Ovary (tissue), 9 donors: ENCODE measurements around the gene ACSL6. TPM values are rescaled to one million over a fixed set of nuclear protein-coding genes. Genes with fewer than 3 reads are reported as not detected.

ENCODE experiments used
- DNase-seq, 5 donors: peaks; one replicate each; pipeline ENCODE4 v3.0.0-alpha.2; 2019 to 2020
- H3K27ac ChIP-seq, 2 donors: fragments of 200-600 bp; one replicate each; pipeline versions ENCODE4 v1.5.1 to v1.8.0; 2019 to 2022
- H3K27me3 ChIP-seq: fragments of 200-600 bp; one replicate; pipeline ENCODE4 v1.8.0; 2022
- H3K36me3 ChIP-seq: fragments of 200-600 bp; sonication (generic); one replicate; pipeline ENCODE4 v1.5.1; 2019
- H3K4me1 ChIP-seq: one replicate; pipeline ENCODE4 v1.8.1; 2013; ENCODE audit warnings: mild to moderate bottlenecking, moderate library complexity; ENCODE audit not compliant: insufficient read depth
- H3K4me3 ChIP-seq: fragments of 200-600 bp; sonication (generic); one replicate; pipeline ENCODE4 v1.5.1; 2017
- H3K9me3 ChIP-seq, 2 donors: fragments of 200-600 bp in 1 of 2; sonication (generic) in 1 of 2; one replicate each; pipeline versions ENCODE4 v1.5.1 to v1.8.1; 2013 to 2019; ENCODE audit warnings: mild to moderate bottlenecking in 1 of 2, moderate library complexity in 1 of 2
- EP300 ChIP-seq: sonication (generic); formaldehyde crosslinking; IDR thresholded peaks from one replicate; pipeline ENCODE4 v1.6.1; 2017; ENCODE audit warnings: antibody characterized with exemption
- POLR2A ChIP-seq: fragments of 450-650 bp; IDR thresholded peaks from one replicate; pipeline ENCODE4 v1.6.1; 2017; ENCODE audit warnings: antibody characterized with exemption, mild to moderate bottlenecking, moderate library complexity
- WGBS, 3 donors: extraction: QIAGEN DNeasy Blood & Tissue Kit in 1 of 3; methylation state at CpG; one replicate each; pipeline versions ENCODE4 v1.1.5 to v1.1.7; 2013 to 2017; 5-methylcytosine and 5-hydroxymethylcytosine counted together
- intact Hi-C, 4 donors: fragments of 100-400 bp; cut with DNase I; formaldehyde crosslinking; loops; one replicate each; pipeline versions ENCODE4 v1.11.0 to v1.15.1; 2022 to 2023
- polyA plus RNA-seq, 2 donors: library from polyadenylated mRNA; stranded (reverse); fragments of 200-250 nt in 1 of 2; fragments of 350-450 nt in 1 of 2; fragmentation: Illumina TruSeq in 1 of 2; extraction: RNeasy Lipid Tissue Mini Kit (QIAGEN cat#74804) in 1 of 2; gene quantifications; one replicate each; pipeline ENCODE4 v1.2.3, GENCODE V29; 2013 to 2014
- total RNA-seq, 7 donors: library from RNA; depleted of rRNA in 2 of 7; stranded (reverse); fragments of >200 nt in 2 of 7; fragmentation: NEBNext Ultra II Directional in 3 of 7; extraction: Animal tissue kit (Norgen Biotek cat#: 25700) in 3 of 7; gene quantifications; one replicate each; pipeline versions ENCODE4 v1.1.0 to v1.2.4, GENCODE V29; 2016 to 2023
- TF ChIP-seq, protein P1 (sequence below), 3 donors: fragments of 450-650 bp in 2 of 3; fragments of 200-600 bp in 1 of 3; IDR thresholded peaks; one replicate each; pipeline versions ENCODE4 v1.5.1 to v1.8.0; 2016 to 2022; ENCODE audit warnings: antibody characterized with exemption in 3 of 3, mild to moderate bottlenecking in 1 of 3
- donor health status: DM: no; HTN: no; CAD: no; lungs with moderate emphysema.
- donor health status: DM: no; HTN: no; CAD: no.
- donor health status: Bipolar disorder and iron deficiency.
- donor health status: DM: yes; HTN: yes; CAD: no.
- donor health status: DM: no; HTN: no; CAD: no.
- donor health status: DM: yes; HTN: yes; CAD: no.

ACSL6 gene
- total and polyA plus RNA-seq, 9 donors: 0.07 to 0.65 (median 0.22) TPM; not detected in 1

DNA sequence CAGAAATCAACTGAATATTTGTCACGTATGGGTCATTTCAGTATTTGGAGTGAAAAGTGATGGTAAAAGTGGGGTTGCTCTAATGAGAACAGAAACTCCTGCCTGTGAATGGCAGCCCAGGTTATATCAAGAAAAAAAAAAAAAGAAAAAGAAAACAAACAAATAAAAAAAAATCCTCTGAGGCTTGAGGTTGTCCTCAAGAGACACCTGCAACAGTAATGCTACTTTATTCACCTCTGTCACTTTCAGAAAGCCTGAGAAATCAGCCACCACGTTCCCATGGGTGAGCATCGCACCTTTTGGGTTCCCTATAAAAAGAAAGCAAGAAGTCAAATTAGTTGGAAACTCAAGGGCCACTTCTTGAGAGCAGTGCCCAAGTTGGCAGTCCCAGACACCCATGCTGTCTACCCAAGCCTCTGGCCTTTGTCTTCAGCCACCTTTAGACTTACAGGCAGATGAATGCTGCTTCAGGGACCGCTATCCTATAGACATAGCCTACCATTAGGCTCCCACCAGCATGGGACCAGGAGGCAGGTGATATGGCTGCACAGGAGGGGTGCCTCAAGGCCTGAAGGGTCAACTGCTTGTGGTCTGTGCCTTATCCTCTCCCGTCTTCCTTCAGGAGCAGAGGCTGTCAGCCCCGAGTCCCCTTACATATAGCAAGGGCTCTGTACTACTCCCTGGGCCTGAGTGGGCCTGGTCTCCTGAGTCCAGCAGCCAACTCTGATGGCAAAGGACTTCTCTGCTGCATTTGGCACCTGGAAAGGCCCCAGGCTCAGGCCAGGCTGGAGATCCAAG is 34.8 kb downstream of the ACSL6 start:
- intact Hi-C loops: no loop called here
- TF ChIP-seq POLR2A (no peak), EP300 (no peak)
- TF ChIP-seq, protein P1, sequence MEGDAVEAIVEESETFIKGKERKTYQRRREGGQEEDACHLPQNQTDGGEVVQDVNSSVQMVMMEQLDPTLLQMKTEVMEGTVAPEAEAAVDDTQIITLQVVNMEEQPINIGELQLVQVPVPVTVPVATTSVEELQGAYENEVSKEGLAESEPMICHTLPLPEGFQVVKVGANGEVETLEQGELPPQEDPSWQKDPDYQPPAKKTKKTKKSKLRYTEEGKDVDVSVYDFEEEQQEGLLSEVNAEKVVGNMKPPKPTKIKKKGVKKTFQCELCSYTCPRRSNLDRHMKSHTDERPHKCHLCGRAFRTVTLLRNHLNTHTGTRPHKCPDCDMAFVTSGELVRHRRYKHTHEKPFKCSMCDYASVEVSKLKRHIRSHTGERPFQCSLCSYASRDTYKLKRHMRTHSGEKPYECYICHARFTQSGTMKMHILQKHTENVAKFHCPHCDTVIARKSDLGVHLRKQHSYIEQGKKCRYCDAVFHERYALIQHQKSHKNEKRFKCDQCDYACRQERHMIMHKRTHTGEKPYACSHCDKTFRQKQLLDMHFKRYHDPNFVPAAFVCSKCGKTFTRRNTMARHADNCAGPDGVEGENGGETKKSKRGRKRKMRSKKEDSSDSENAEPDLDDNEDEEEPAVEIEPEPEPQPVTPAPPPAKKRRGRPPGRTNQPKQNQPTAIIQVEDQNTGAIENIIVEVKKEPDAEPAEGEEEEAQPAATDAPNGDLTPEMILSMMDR (IDR thresholded peaks at IDR 0.05): no peak
- no peak overlapping the region for H3K27ac ChIP-seq
- H3K9me3 ChIP-seq: no peaks in the 10 kb centered on the region
- no peak for DNase-seq
- H3K36me3 ChIP-seq: no peaks in the 10 kb centered on the region
- H3K4me1 ChIP-seq: no peaks in the 10 kb centered on the region
- H3K27me3 ChIP-seq: no peaks in the 10 kb centered on the region
- H3K4me3 ChIP-seq: no peak overlapping the region
- WGBS, 3 donors: 88 to 90% (median 88%) methylated on average over 6 of the region's 6 CpGs

DNA sequence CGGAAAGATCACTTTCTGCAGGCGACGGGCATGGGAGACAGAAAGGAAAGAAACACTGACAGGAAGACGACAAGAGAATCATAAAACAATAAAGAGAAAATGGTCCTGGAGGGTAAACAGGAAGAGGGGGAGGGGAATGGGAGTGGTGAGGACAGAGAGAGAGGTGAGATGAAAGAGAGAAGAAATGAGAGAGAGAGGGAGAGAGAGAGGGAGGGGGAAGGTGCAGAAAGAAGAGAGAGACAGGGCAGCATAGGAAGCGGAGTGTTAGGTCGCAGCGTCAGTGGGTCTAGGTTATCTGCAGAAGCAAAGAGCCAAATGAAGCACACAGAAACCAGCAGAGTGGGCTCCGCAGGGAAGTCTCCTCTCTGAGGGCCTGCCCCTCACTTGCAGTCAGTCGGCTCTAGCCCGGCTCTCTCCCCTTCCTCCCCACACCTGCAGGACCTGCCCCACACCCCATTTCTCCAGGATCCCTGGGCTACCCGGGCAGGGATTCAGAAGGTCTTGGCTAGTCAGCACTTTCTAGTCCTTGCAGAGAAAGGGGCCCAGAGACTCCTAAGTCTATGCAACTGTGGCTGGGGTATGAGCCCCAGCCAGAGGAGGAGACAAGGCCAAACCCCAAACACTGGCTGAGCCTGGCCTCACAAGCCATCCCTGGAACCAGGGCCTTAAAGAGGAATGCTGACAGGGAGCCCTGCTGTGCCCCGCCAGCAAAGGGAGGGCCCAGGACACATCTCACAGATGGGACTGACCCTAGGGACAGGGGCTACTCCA is 36.3 kb downstream of the ACSL6 start:
- Histone ChIP-seq H3K9me3 (no peaks in the 10 kb centered on the region), H3K36me3 (no peaks in the 10 kb centered on the region), H3K27me3 (no peaks in the 10 kb centered on the region), H3K4me1 (no peaks in the 10 kb centered on the region), H3K4me3 (no peak overlapping the region), H3K27ac (no peak overlapping the region)
- 28 to 51% (median 29%) methylated on average over 12 of the region's 12 CpGs for WGBS, 3 donors
- peak in 1 of 5 donors; percentile 13 for DNase-seq
- intact Hi-C loops: no loop called here
- TF ChIP-seq POLR2A: no peak
- TF ChIP-seq EP300: no peak
- TF ChIP-seq, protein P1 (IDR thresholded peaks at IDR 0.05): no peak

DNA sequence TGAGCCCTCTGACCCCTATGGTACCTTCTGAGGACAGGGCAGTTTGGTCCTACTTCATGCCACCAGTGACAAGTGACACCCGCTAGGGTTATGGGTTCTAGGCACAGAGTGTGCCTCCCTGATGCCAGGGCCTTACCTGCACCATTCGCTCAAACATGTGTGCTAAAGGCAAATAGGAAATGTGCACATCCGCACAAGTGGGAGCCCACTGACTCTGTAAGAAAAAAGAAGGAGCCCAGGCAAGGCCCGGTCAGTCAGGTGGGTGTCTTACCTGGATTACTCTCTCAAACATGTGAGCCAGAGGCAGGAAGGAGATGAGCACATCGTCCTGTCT is 36.9 kb downstream of the ACSL6 start:
- H3K27ac ChIP-seq: no peak overlapping the region
- TF ChIP-seq POLR2A (no peak), EP300 (no peak)
- TF ChIP-seq, protein P1 (IDR thresholded peaks at IDR 0.05): no peak
- H3K36me3 ChIP-seq: no peaks in the 10 kb centered on the region
- H3K9me3 ChIP-seq: no peaks in the 10 kb centered on the region
- H3K27me3 ChIP-seq: no peaks in the 10 kb centered on the region
- peak in 1 of 5 donors; percentile 13 for DNase-seq
- intact Hi-C loops: no loop called here
- H3K4me1 ChIP-seq: no peaks in the 10 kb centered on the region
- H3K4me3 ChIP-seq: no peak overlapping the region
- WGBS, 3 donors: 63 to 69% (median 68%) methylated on average over 5 of the region's 5 CpGs

DNA sequence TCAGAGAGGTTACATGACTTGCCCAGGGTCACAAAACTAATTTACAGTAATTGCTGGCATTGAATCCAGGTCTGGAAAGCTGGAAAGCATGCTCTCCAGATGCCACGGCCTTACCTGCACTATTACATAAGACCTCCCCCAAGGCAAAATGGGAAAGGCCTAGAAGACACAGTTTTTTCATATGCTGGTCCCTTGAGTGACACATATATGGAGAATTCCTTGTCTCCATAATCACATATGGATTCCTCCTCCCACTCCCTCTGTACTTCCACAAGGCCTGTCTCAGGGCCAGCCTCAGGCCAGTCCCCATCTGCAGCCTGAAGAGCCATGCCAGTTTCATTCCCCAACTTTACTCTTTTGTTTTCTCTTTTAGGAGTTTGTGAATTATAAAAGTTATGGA is 37.4 kb downstream of the ACSL6 start:
- intact Hi-C loops: no loop called here
- 56 to 95% (median 79%) methylated on average over 1 of the region's 1 CpG for WGBS, 3 donors
- no peak for DNase-seq
- H3K27me3 ChIP-seq: no peaks in the 10 kb centered on the region
- H3K4me3 ChIP-seq: no peak overlapping the region
- no peaks in the 10 kb centered on the region for H3K9me3 ChIP-seq
- no peaks in the 10 kb centered on the region for H3K36me3 ChIP-seq
- no peak overlapping the region for H3K27ac ChIP-seq
- no peak for TF ChIP-seq POLR2A
- TF ChIP-seq, protein P1 (IDR thresholded peaks at IDR 0.05): no peak
- no peak for TF ChIP-seq EP300
- H3K4me1 ChIP-seq: no peaks in the 10 kb centered on the region
